HuH-7.5 (cell line): ENCODE measurements around the gene ALDH16A1.

Source experiments
- DNase-seq: peaks from one replicate; pipeline ENCODE4 v3.0.0; 2011; ENCODE audit warnings: low spot score

Gene ALDH16A1

DNA sequence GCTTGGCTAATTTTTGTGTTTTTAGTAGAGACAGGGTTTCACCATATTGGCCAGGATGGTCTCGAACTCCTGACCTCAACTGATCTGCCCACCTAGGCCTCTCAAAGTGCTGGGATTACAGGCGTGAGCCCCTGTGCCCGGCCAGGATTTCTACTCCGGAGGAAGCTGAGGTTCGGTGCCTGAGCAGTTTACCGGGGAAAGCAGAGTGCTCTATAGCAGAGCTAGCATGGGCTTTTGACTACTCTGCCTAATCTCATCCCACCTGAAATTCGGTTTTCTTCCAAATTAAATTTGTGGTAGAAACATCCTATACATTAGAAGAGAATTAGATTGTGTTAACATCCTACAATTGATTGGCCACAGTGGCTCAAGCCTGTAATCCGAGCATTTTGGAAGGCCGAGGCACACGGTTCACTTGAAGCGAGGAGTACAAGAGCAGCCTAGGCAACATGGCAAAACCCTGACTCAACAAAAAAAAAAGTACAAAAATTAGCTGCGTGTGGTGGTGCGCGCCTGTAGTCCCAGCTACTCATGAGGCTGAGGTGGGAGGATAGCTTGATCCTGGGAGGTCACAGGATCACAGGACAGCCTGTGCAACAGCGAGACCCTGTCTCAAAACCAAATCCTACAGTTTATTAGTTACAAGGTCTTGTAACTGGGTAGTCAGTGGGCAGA, 36.0 kb downstream of the ALDH16A1 start:
- no peak for DNase-seq

DNA sequence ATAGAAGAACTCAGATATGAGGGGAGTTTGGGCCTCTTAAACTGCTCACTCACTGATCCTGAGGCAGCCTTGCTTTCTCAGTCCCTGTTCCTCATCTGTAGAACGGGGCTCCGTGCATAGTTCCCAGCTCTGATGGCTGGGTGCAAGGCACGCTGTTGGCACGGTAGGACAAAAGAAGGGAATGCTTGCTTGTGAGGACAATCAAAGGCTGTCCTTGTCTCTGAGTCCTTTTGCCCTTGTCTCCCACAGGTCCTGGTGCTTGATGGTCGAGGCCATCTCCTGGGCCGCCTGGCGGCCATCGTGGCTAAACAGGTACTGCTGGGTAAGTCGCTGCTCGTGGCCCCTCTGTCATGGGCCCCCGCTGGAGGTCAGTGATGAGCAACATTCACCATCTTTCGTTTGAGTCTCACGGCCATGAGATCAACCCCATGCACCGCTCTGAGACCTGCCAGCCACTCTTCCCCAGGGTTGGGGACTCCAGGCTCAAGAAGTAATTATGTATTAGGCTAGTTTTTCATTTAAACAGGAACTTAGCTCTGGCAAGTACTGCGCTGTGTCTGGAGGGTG, 36.7 kb downstream of the ALDH16A1 start:
- no peak for DNase-seq

DNA sequence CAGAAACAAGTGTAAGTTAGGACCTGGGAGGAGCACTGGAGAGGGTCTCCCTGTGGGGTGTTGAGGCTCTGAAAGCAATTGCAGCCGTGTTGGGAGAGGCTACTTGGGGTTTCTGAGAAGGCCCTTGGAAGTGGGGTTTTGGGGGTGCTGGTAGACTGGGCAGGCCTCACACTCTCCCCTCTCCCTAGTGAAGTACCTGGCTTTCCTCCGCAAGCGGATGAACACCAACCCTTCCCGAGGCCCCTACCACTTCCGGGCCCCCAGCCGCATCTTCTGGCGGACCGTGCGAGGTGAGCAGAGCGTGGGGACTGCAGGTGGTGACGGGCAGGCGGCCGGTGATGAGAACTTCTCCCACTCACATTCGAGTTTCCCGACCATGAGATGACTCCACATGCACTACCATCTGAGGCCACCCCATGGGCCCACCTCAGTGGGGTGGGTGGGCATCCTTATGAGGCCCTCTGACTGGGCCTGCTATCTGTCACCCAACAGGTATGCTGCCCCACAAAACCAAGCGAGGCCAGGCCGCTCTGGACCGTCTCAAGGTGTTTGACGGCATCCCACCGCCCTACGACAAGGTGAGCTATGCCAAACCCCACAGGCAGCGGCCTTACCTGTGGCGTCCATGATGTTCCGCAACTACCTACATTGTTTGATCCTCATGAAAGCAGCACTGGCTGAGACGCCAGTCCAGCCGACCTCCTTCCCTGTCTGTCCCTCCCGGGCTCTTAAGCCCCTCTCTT, 37.4 kb downstream of the ALDH16A1 start:
- no peak for DNase-seq

DNA sequence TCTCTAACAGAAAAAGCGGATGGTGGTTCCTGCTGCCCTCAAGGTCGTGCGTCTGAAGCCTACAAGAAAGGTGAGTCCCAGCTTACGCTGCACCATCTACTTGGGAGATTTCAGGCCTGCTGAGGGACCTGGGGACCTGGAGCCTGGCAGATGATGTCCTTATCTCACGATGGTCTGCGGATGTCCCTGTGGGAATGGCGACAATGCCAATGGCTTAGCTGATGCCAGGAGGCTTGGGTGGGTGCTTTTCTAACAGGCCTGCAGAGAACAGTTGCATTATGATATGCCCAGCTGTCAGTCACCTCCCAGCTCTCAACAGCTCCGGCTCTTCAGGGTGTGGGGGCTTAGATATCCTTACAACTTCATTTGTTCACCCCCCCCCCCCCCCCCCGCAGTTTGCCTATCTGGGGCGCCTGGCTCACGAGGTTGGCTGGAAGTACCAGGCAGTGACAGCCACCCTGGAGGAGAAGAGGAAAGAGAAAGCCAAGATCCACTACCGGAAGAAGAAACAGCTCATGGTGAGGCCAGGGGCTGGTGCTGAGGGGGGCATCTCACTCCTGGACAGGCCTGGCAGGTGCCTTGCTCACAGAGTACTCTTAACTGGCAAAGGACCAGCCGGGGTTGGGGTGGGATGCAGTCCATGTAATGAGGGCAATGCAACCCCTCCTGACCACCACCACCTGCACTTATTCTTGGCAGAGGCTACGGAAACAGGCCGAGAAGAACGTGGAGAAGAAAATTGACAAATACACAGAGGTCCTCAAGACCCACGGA, 38.2 kb downstream of the ALDH16A1 start:
- DNase-seq, result no peak

DNA sequence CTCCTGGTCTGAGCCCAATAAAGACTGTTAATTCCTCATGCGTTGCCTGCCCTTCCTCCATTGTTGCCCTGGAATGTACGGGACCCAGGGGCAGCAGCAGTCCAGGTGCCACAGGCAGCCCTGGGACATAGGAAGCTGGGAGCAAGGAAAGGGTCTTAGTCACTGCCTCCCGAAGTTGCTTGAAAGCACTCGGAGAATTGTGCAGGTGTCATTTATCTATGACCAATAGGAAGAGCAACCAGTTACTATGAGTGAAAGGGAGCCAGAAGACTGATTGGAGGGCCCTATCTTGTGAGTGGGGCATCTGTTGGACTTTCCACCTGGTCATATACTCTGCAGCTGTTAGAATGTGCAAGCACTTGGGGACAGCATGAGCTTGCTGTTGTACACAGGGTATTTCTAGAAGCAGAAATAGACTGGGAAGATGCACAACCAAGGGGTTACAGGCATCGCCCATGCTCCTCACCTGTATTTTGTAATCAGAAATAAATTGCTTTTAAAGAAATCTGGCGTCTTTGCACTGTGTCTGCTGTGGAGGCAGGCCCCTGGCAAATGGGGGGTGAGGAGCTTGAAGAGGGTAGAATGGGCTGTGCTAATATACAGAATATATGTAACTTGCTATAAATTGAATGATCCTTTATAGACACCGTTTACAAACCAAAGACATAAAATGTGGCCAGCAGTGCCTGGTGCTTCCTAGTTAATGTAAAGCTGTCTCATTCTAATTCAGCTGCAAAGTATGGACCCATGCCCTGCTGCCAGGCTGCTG, 39.0 kb downstream of the ALDH16A1 start:
- no peak for DNase-seq

DNA sequence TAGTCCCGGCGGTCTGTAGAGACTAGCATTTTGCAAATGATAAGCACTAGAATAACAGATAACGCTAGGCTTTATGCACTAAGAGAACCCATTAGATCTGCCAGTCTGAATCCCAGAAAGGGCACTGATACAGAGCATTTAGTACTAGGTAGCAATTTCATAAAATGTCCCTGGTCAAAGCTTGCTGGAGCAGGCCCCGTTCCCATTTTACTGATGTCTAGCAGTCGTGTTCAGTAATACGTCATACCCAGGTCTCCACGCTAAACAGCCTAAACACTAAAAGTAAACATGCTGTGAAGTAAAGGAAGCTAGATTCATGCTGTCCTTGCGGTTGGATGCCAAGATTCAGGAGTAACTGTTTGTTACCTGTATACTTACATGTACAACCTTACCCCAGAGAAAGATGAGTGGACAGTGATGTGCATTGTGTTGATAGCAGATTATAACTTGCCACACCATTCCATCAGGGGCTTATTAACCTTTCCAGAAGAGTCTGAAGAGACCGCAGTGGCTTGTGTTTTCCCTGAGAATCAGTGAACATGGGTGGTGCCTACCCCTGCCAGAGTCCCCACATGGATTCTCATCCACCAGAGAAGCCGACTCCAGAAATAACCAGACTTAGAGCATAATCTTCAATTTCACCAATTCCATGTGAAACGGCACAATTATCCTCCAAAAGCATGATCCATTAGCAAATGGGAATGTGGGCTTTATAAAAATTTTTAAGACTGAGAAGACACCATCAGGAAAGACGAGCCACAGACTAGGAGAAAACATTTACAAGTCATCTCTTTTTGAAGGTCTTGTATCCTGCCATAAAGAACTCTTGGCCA, 39.8 kb downstream of the ALDH16A1 start:
- DNase-seq, result no peak

DNA sequence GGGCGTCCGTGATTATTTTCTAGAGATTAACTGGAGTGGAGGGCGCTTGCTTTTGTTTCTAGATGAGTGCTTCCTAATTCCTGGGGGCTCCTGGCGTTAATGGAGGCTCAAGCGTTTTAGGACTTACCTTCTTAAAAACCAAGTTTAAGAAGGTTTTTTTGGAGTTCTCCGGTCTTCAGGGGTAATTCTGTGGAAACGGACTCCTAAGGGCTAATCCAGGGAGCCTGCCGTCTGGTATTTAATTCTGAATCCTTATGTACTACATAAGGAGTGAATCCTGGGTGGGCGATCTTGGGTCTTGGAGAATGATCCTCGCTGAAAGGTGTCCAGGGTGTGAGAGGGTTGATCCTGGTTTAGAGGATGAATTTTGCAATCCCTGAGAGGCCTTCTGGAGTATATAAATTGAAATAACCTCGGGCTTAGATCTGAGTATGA, 43.6 kb downstream of the ALDH16A1 start:
- no peak for DNase-seq

DNA sequence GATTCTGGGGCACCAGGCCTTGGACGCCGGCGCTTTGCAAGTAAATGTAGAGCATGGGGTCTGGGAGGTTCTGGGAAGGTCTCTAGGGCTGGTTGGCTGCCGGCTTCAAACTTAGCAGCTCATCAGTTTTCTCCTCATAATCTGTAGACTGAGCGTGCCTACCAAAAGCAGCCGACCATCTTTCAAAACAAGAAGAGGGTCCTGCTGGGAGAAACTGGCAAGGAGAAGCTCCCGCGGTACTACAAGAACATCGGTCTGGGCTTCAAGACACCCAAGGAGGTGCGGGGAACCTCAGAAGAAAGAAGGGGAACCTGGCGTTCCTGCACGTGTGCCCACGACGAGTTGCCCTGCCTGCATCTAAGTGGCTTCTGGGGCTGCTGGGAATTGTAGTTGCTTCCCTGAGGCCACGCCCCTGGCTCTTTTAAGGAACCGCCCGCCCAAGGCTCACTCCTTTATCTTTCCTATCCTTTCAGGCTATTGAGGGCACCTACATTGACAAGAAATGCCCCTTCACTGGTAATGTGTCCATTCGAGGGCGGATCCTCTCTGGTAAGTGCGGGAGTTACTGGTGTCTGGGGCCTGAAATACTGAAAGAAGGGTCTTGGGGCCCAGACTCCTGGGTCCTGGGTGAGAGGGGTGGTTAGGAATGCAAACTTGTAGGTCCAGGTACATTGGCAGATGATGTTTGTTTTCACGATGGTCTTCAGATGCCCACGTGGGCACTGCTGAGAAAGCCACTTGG, 44.2 kb downstream of the ALDH16A1 start:
- DNase-seq, result no peak

DNA sequence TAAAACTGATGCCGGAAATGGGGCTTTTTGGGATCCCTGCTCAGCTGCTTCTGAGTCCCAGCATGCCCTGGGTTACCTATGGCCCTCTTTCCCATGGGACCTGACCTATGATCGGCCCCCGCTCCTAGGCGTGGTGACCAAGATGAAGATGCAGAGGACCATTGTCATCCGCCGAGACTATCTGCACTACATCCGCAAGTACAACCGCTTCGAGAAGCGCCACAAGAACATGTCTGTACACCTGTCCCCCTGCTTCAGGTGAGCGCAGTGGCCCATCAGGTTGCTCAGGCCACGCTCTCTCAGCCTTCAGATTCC, 44.7 kb downstream of the ALDH16A1 start:
- DNase-seq, result no peak

DNA sequence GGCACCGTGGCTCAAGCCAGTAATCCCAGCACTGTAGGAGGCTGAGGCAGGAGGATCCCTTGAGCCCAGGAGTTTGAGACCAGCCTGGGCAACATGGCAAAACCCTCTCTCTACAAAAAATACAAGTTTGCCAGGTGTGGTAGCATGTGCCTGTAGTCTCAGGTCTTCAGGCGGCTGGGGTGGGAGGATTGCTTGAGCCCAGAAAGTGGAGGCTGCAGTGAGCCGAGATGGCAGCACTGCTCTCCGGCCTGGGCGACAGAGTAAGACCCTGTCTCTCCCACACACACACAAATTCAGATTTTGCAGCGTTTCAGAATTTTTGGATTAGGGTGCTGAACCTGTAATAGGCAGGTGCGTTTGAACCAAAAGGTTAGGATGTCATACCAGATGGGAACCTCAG, 45.5 kb downstream of the ALDH16A1 start:
- no peak for DNase-seq

DNA sequence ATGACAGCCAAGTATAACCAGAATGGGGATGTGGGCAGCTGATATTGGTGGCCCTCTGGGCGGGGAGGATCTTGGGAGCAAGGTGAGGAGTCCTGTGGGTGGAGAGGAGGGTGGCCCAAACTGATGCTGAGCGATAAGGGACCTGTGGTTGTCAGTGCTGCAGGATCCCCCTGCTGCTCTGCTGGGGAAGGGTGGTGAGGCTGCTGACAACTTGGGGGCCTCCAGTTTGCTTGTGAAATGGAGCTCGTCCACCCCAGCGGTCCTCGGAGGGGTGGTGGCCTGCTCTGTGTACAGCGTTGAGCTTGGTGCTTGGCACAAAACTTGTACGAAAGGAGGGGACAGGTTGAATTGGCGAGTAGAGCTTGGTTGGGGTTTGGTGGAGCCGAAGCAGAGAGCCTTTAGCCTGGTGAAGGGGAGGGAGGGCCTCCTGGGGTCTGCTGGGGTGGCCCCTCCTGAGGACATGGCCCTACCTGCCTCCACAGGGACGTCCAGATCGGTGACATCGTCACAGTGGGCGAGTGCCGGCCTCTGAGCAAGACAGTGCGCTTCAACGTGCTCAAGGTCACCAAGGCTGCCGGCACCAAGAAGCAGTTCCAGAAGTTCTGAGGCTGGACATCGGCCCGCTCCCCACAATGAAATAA, 46.1 kb downstream of the ALDH16A1 start:
- DNase-seq, result no peak

DNA sequence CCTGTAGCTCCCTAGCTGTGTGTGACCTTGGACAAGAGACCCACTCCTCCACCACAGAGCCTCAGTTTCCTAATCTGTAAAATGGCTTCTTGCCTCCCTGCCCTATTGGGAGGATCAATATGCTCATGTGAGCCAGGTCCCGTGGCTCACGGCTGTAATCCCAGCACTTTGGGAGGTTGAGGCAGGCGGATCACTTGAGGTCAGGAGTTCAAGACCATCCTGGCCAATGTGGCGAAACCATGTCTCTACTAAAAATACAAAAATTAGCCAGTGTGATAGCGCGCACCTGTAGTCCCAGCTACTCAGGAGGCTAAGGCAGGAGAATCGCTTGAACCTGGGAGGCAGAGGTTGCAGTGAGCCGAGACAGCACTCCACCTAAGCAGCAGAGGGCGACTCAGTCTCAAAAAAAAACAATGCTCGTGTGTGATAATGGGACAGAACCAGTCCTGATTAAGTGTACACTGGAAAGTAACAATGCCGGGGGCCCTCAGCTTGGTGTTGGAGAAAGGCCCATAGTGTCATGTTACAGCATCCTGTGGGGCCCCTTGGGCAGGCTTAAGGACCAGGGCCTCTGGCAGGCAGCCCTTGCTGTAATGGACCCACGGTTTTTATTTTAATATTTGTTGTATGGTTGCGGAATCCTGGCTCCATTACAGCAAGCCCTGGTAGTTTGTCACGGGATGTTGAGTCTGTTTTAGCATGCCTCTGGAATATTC, 50.0 kb downstream of the ALDH16A1 start:
- peak; percentile 63 for DNase-seq

DNA sequence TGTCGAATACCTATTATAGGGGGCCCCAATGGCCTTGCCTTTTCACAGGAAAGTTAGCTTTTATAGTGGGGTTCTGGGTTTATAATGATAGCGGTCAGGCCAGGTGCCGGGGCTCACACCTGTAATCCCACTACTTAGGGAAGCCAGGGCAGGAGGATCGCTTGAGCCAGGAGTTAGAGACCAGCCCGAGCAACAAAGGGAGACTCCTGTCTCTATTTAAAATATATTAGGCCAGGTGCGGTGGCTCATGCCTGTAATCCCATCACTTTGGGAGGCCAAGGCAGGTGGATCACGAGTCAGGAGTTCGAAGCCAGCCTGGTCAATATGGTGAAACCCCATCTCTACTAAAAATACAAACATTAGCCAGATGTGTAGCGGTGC, 50.5 kb downstream of the ALDH16A1 start:
- no peak for DNase-seq

DNA sequence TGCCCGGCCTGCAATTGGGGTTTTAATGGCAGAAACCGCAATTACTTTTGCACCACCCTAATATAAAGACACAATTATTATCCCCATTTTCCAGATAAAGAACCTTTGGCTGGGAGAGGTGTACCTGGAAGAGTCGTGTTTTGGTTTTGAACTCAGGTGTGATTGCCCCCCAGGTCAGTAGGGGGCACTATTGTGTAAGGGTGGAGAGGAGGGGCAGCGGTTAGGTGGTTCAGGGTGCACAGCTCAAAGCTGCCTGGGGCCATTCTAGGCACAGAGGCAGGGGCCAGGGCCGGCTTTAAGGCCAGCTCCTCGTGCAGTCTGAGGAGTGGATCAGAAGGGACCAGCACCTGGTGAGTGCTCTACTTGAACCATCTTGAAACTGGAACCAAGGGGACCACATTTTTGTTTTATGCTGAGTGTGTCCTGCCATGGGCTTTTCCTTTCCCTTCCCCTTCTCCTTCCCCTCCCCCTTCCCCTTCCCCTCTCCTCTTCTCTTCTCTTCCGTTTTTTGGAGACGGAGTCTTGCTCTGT, 53.6 kb downstream of the ALDH16A1 start:
- DNase-seq, result peak; percentile 86

DNA sequence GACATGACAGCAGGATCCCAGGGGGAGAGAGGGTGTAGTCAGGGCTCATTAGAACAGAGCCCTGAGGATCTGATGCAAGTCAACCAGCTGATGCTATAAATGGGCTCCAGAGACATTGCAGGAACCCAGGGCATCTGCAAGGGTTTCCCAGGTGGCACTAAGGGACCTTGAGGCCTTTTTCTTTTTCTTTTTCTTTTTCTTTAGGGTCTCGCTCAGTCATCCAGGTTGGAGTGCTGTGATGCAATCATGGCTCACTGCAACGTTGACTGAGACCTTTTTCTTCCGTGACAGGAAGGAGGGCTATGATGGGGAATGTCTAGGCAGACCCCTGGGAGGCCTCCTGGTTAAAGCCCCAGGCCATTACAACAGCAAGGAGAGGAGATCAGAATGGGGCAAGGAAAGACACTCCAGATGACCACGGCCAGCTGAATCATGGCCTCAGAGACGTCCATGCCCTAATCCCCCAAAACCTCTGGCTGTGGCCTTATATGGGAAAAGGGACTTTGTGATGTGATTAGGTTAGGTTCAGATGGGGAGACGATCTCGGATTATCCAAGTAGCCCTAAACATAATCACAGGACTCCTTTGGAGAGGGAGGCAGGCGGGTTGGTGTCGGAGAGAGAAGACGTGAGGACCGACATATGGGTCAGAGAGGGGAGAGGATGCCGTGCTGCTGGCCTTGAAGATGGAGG, 54.9 kb downstream of the ALDH16A1 start:
- no peak for DNase-seq

DNA sequence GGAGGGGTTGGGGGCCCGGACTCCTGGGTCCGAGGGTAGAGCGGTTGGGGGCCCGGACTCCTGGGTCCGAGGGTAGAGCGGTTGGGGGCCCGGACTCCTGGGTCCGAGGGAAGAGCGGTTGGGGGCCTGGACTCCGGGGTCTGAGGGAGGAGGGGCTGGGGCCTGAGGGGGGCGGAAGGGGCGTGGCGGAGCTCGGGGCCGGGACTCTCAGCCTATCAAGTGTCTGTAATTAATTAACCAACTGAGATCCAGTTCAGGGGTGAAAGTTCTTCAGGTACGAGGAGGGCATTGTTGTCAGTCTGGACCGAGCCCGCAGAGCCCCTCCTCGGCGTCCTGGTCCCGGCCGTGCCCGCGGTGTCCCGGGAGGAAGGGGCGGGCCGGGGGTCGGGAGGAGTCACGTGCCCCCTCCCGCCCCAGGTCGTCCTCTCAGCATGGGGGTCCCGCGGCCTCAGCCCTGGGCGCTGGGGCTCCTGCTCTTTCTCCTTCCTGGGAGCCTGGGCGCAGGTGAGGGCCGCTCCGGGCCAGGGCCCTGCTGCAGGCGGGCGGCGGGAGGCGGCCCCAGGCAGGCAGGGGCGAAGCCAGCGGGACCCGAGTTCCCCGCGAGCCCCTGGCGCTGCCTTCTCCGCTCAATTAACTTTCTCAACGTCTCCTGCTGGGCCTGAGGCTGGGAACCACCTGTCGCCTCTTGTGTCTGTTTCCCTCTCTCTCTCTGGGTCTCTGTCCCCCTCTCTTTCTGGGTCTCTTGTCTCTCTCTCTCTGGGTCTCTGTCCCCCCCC, 60.1 kb downstream of the ALDH16A1 start:
- DNase-seq, result peak; percentile 76

DNA sequence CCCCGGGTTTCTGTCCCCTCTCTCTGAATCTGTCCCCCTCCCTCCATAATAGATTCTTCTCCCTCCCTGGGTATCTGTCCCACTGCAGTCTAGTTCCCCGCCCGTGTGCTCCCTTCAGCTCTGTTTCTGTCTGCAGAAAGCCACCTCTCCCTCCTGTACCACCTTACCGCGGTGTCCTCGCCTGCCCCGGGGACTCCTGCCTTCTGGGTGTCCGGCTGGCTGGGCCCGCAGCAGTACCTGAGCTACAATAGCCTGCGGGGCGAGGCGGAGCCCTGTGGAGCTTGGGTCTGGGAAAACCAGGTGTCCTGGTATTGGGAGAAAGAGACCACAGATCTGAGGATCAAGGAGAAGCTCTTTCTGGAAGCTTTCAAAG, 60.7 kb downstream of the ALDH16A1 start:
- no peak for DNase-seq

DNA sequence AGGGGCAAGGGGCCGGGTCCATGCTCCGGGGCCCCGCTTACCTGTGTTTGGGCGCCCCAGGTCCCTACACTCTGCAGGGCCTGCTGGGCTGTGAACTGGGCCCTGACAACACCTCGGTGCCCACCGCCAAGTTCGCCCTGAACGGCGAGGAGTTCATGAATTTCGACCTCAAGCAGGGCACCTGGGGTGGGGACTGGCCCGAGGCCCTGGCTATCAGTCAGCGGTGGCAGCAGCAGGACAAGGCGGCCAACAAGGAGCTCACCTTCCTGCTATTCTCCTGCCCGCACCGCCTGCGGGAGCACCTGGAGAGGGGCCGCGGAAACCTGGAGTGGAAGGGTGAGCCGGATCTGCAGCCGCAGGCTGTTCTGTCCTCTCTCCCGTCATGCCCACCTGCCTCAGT, 61.1 kb downstream of the ALDH16A1 start:
- no peak for DNase-seq
